Breast epithelium (tissue), 3 donors: ENCODE results near the gene AP5M1.
"Not testable (repeated sequence)": the region's sequence is repeated elsewhere in the genome, so short reads cannot be mapped to it uniquely, and the experiment has no call there.

Experiments
- CTCF ChIP-seq, 3 donors: fragments of 450-650 bp; IDR thresholded peaks; one replicate each; pipeline ENCODE4 v1.5.1; 2016 to 2017; ENCODE audit warnings: antibody characterized with exemption in 3 of 3, mild to moderate bottlenecking in 3 of 3, moderate library complexity in 3 of 3
- POLR2A ChIP-seq: fragments of 450-650 bp; IDR thresholded peaks from one replicate; pipeline ENCODE4 v1.6.1; 2016; ENCODE audit warnings: antibody characterized with exemption, mild to moderate bottlenecking, moderate library complexity
- POLR2AphosphoS5 ChIP-seq, 3 donors: sonication (generic); formaldehyde crosslinking; IDR thresholded peaks; one replicate each; pipeline ENCODE4 v1.6.1; 2017; ENCODE audit warnings: antibody characterized with exemption in 3 of 3

- not testable (repeated sequence) for TF ChIP-seq POLR2AphosphoS5 (IDR thresholded peaks at IDR 0.05); CTCF (IDR thresholded peaks at IDR 0.05); POLR2A
Observed at GRCh38 chr14:57258221-57258620, 10.6 kb upstream of the AP5M1 start.
